Spleen (tissue), 7 donors: Measurements from ENCODE around the gene CDH8.

Experiments used
- POLR2A ChIP-seq, 3 donors: fragments of 450-650 bp; IDR thresholded peaks; one replicate each; pipeline ENCODE4 v1.5.1; 2017; ENCODE audit warnings: antibody characterized with exemption in 3 of 3, mild to moderate bottlenecking in 1 of 3
- POLR2AphosphoS5 ChIP-seq, 3 donors: sonication (generic); formaldehyde crosslinking; IDR thresholded peaks; one replicate each; pipeline ENCODE4 v1.5.1; 2017; ENCODE audit warnings: antibody characterized with exemption in 3 of 3
- TF ChIP-seq, protein P1 (sequence below), 11 experiments: fragments of 200-600 bp in 7 of 11; fragments of 450-650 bp in 4 of 11; sonication (generic) in 4 of 11; IDR thresholded peaks in 8 of 11; conservative IDR thresholded peaks in 3 of 11; 1 replicate in 7 of 11; 2 replicates in 4 of 11; pipeline versions ENCODE4 v1.4.0 to v1.8.0; 2016 to 2021; ENCODE audit warnings: antibody characterized with exemption in 11 of 11, inconsistent platforms in 4 of 11, mild to moderate bottlenecking in 1 of 11
- donor health status: DM: no; HTN: no; CAD: no; lungs with moderate emphysema.
- donor health status: DM: no; HTN: no; CAD: no.
- donor health status: DM: no; HTN: no; CAD: no.

- TF ChIP-seq, protein P1, sequence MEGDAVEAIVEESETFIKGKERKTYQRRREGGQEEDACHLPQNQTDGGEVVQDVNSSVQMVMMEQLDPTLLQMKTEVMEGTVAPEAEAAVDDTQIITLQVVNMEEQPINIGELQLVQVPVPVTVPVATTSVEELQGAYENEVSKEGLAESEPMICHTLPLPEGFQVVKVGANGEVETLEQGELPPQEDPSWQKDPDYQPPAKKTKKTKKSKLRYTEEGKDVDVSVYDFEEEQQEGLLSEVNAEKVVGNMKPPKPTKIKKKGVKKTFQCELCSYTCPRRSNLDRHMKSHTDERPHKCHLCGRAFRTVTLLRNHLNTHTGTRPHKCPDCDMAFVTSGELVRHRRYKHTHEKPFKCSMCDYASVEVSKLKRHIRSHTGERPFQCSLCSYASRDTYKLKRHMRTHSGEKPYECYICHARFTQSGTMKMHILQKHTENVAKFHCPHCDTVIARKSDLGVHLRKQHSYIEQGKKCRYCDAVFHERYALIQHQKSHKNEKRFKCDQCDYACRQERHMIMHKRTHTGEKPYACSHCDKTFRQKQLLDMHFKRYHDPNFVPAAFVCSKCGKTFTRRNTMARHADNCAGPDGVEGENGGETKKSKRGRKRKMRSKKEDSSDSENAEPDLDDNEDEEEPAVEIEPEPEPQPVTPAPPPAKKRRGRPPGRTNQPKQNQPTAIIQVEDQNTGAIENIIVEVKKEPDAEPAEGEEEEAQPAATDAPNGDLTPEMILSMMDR (IDR thresholded peaks at IDR 0.05 in 8 of 11, conservative IDR thresholded peaks at IDR 0.05 in 3 of 11) = no peak
- TF ChIP-seq POLR2A (IDR thresholded peaks at IDR 0.05) (no peak), POLR2AphosphoS5 (IDR thresholded peaks at IDR 0.05) (no peak)
Measured at GRCh38 chr16:61814726-61815347, 221.4 kb downstream of the CDH8 start.
